Vagina (tissue), 2 donors: ENCODE results near the gene ADD1.

Experiments used
- POLR2A ChIP-seq, 2 donors: fragments of 450-650 bp; IDR thresholded peaks; one replicate each; pipeline ENCODE4 v1.6.1; 2017; ENCODE audit warnings: antibody characterized with exemption in 2 of 2, mild to moderate bottlenecking in 2 of 2, moderate library complexity in 2 of 2
- TF ChIP-seq, protein P1 (sequence below), 3 experiments: fragments of 450-650 bp in 2 of 3; fragments of 200-600 bp in 1 of 3; sonication (generic) in 1 of 3; IDR thresholded peaks; one replicate each; pipeline ENCODE4 v1.5.1; 2017 to 2019; ENCODE audit warnings: antibody characterized with exemption in 3 of 3, mild to moderate bottlenecking in 2 of 3, moderate library complexity in 2 of 3

- TF ChIP-seq, protein P1, sequence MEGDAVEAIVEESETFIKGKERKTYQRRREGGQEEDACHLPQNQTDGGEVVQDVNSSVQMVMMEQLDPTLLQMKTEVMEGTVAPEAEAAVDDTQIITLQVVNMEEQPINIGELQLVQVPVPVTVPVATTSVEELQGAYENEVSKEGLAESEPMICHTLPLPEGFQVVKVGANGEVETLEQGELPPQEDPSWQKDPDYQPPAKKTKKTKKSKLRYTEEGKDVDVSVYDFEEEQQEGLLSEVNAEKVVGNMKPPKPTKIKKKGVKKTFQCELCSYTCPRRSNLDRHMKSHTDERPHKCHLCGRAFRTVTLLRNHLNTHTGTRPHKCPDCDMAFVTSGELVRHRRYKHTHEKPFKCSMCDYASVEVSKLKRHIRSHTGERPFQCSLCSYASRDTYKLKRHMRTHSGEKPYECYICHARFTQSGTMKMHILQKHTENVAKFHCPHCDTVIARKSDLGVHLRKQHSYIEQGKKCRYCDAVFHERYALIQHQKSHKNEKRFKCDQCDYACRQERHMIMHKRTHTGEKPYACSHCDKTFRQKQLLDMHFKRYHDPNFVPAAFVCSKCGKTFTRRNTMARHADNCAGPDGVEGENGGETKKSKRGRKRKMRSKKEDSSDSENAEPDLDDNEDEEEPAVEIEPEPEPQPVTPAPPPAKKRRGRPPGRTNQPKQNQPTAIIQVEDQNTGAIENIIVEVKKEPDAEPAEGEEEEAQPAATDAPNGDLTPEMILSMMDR (IDR thresholded peaks at IDR 0.05): no peak
- TF ChIP-seq POLR2A (IDR thresholded peaks at IDR 0.05): no peak
Measured at GRCh38 chr4:2942037-2942531, 98.4 kb downstream of the ADD1 start.
